Mesenteric fat pad (tissue), 1 donor: ENCODE results near the gene GAREM1. TPM values are rescaled to one million over a fixed set of nuclear protein-coding genes. Genes with fewer than 3 reads are reported as not detected.

ENCODE experiments used
- DNase-seq: peaks from one replicate; pipeline ENCODE4 v3.0.0-alpha.2; 2020; ENCODE audit warnings: low spot score
- total RNA-seq: library from RNA; stranded (reverse); fragmentation: NEBNext Ultra II Directional; extraction: Animal tissue kit (Norgen Biotek cat#: 25700); gene quantifications from one replicate; pipeline ENCODE4 v1.2.1, GENCODE V29; 2021
- donor health status: DM: yes; HTN: yes; CAD: no.

GAREM1 gene
- total RNA-seq, 1 donor from 2014 or later = 21.2 TPM

DNA sequence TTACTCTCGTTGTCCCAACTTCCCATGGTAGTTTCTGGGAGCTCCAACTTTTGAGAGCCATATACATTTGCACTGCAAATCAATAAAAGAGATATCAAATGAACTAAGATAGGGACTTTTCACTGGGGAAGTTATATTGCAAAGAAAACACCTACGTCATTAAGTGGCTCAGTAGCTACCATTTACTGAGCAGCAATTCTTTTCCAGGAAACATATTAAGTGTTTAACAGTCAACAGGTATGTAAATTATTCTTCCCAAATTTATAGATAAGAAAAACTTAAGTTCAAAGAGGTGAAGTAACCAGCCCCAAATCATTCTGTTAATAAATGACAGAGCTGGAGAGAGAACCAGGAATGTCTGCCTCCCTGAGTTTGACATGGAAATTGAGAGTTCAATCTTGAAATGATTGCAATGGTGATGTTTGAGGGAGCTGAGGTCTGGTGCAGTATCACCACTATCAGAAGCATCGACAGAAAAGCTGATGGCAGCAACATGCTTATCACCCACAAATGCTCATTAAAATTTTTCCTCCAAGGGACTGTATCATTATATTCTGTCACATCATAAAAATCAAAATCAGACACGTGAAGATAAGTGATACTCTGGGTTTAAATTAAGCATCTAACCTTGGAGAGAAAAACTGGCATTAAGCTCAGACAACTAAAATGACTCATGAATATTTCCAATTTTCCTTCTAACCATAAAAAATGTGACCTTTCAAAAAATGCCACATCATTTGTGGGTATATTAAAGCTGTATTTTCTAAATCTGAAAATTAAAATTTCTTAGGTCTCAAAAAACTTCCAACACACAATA, 43.4 kb downstream of the GAREM1 start:
- DNase-seq = no peak

DNA sequence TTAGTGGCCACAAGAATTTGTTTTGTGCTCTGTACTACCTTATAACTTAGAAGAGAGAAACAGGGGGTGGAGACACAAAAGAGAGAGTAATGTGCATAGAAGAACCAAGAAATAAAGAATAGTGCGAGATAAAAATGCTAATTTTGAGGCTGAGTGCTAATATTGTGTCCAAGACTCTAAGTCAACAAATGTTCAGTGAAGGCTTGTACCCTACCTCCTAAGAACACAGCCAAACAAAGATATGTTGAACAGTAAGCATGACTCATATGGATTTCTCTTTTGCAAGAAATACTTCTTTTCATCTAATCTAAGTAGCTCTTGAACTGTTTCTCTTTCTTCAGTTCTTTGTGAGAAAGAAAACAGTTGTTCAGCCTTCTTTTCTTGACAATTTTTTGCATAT, 45.2 kb downstream of the GAREM1 start:
- no peak for DNase-seq

DNA sequence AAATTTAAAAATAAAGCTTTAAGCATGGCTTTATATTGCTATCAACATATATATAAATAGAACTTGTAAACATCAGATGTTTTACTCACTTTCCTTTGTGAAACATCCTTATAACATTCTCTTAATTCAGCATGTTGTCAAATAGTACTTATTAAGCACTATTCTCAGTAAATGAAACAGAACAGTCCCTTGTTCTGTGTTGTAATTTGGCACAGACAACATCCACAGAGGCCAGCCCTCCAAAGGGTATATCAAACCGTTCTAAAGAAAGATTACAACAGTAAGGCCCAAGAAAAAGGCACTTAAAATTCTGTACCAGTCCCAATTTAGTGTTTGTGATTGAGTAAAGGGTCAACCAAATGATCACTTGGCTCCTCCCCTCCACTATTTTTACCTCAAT, 46.0 kb downstream of the GAREM1 start:
- DNase-seq = no peak

DNA sequence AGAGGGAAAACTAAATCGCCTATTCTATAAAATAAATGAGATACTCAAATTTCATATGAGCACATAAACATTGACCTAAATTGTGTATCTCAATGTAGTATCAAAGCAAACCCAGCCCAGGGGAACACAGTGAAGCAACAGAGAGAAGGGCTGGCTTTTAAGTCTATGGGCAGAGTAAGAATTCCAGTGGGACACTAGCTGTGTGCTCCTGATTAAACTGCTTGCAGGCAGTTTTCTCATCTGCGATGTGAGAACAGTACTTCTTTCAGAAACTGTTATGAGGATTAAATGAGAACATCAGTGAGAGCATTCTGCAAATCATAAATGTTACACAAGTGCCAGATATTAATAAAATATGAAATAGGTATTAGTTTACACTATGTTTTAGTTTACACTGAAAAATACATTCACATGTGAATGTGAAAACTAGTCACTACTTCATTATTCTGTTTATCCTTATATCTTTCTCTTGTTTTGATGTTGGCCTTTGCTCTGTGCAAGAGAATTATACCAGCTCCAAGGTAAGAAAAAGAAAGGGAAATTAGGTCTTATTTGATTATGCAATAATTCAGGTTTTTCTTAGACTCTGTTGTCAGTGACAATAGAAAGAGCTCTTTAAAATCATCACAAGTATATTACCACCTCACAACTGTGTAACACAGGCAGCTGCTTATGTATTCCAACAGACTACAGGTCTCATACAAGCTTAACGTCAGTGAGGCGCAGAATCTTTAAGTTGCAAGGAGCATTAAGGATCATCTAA, 47.5 kb downstream of the GAREM1 start:
- DNase-seq = no peak

DNA sequence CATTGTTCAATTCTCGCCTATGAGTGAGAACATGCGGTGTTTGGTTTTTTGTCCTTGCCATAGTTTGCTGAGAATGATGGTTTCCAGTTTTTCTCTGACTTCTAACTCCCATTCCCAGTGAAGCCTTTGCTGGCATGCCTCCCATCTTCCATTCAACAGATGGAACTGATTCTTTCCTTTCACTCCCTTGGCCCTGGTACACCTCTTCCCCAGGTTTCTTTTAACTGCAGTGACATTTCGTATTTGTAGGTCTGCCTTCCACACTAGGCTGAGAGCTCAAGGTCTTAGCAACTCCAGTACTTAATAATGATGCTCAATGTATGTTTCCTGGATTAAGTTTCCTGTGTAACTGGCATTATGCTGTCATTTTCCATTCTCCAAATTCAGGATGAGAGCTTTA, 48.5 kb downstream of the GAREM1 start:
- no peak for DNase-seq

DNA sequence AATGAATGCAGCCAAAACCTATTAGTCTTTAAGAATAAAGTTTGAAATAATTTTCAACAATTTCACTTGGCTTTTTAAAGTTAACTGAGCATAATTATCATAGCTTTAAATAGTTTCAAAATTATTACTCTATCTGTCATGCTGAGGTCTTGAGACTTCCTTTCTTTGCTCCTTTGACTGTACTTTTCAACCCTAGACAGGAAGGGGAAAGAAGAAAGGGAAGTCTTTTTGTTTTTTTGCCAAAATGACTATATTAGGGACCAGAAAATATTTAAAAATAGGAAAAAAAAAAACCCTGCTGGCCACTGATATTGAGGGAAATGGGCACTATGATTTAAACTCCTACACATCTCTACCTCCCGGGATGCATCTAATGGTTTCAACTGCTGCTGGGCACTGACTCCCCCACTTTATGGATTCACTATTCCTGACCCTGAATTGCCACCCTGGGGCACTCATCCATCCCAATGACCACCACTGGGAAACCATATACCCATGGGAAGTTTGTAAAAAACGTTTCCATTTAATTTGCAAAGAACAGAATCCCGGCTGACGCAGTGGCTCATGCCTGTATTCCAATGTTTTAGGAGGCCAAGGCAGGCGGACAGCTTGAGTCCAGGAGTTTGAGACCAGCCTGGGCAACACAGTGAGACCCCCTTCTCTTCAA, 50.5 kb downstream of the GAREM1 start:
- DNase-seq = no peak

DNA sequence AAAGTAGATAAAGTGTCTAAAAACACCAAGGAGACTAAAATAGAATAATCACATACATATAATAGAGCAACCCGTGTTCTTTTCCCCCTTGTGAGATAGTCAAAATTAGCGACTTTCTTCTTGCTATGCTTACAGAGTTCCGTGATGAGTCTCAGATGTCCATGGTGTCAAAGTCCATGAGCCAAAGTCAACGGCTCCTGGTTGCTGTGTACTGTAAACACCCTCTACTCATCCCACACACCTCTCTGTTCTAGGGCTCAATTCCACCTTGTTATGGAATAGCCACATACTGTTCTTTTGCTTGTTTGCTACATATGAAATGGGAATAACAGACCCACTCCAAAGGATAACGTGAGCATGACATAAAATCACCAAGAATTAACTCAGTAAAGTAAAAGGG, 52.5 kb downstream of the GAREM1 start:
- DNase-seq = no peak

DNA sequence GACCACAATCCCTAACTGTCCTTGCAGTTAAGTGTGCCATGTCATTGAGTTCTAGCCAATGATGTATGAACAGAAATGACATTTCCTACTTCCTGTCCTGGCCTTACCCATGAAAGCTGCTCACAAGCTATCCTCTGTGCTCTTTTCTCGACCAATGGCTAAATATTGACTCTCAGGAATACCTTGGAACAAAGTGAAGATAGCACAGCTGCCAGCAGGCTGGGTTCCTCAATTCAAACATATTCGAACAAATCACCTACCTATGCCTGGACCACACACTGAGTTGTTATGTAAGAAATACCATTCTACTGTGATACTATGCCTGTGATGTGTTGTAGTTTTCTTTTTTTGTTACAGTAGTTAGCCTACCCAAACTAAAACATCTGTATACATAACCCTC, 65.1 kb downstream of the GAREM1 start:
- no peak for DNase-seq

DNA sequence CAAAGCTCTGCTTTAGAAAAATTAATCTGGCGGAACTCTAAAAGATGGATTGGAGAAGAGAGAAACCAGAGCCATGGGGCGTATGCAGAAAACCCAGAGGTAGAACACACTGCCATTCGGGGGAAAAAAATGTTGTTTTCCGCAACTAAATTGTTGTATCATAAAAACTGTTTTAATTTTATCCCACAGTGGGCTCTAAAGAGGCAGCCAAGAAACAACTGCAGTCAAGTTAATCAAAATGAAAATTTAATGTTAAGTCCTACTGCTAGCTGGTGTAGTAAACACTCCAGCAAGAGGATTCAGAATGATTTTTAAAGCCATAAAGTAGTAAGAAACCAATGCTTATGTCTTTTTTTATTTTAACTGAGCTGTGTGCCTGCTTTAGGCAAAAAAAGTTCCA, 69.1 kb downstream of the GAREM1 start:
- DNase-seq = no peak

DNA sequence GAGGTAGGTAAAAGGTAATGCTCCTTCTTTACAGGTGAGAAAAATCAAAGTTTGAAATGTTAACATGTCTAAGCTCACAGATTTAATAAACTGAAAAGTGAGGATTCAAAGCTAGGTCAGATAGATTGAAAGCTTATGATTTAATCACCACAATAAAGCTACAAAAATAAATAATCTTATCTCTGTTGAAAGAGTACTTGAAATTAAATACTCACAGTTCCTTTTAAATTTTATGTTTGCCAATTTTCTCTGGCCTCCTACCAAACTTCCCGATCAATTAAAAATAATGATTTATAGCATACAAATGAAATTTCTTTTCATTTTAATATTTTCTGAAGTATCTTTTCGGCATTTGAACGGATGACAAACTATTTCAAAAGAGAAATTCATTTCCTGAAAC, 77.3 kb downstream of the GAREM1 start:
- DNase-seq = no peak

DNA sequence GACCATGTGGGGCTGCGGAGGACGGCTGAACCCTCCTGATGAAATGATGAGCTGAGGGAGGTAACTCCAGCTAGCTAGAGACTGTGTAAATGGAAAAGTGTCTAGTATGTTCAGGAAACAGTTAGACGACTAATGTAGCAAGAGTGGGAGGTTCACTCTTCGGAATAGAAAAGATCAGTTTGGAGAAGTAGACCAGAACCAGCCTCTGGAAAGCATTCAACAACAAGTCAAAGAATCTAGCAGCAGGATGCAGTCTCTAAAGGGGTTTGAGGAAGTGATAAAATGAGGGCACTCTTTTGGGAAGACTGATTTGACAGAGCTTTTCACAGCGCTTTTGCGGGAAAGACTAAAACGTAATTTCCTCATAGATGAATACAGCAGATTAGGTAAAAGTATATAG, 79.6 kb downstream of the GAREM1 start:
- DNase-seq = no peak

DNA sequence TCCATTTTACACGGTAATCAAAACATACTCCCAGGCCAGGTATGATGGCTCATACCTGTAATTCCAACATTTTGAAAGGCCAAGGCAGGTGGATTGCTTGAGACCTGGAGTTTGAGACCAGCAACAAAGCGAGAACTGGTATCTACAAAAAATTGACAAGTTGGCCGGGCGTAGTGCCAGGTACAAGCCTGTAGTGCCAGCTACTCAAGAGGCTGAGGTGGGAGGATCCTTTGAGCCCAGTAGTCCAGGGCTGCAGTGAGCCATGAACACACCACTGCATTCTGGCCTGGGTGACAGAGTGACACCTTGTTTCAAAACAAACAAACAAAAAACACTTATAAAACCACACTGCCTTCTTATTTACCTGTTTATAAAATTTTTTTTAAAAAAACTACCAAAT, 80.8 kb downstream of the GAREM1 start:
- DNase-seq = no peak

DNA sequence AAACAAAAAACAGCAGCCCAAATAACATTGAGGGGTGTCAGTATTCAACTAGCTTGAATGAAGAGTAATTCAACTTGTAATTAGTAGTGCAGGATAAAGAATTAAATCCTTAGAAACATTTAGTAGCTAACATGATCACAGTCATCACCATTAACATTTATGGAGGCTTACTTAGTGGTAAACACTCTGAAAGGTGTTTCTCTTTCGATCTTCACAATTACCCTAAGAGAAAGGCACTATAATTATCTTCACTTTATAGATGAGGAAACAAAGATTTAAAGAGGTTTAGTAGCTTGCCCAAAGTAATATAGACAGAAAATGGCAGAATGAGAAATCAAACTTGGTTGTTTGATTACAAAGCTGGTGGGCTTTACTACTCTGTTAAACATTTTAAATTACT, 81.5 kb downstream of the GAREM1 start:
- DNase-seq = no peak

DNA sequence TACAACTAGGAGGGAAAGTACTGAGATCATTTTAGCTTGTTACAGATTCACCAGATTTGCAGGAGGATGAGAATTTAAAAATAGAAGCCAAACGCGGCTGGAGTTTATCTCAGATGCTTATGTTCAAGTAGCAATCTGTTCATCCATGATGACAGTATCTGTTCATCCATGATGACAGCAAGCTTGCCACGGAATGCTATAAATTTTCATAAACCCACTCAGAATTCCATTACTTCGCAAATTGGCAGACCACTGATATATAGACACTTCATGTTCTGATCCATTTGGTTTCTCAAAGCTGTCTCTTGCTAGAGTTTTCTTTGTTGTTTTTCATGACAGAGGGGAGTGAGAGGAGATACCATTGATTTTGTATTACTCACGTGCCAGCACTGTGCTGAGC, 84.2 kb downstream of the GAREM1 start:
- no peak for DNase-seq

DNA sequence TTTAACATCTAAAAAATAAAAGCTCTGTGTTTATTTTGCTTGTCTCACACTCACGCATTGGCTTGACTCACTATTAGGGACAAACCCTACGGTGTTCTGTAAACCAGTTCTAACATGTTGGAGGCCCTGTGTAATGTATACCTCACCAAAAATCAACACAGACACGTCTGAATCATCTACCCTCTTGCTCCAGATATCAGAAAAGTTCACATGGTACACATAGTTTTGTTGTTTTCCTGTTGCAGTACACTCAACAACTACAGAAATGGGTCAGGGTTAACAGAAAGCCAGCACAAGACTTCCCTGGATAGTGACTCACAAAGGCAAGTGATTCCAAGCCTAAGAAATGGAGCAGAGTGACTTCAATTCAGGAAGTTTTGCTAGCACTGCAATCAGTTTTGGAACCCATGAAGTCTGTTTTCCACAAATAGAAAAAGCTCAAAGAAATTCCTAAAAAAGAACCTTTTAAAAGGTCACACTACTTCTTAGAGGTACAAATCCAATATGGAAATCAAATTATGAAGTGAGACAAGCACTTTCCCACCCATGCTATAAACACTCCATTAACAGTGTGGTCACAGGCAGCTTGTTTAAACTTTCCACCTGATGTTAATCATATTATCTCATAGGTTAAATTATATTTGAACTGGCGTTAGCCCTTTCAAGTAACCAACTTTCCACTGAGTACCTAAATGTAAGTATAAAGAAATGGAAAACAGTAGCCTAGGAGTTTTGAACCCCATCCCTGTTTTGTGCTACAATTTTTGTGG, 87.4 kb downstream of the GAREM1 start:
- DNase-seq = no peak

DNA sequence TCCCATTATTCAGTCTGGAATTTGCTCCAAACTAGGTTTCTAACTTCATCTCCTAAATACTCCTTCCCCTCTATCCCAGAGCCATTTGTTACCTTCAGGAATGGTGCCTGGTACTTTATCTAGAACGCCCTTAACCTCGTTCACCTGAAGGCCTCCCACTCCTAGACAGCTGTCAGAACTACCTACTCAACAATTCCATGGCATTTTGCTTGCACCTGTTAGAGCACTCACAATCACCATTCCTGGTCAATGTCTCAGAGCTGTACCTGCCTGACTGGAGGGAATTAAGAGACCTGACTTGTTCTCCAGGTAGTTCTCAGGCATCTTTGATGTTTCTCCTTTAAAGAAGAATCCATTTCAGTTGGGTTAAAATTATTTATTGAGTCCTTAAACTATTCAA, 88.9 kb downstream of the GAREM1 start:
- DNase-seq = no peak

DNA sequence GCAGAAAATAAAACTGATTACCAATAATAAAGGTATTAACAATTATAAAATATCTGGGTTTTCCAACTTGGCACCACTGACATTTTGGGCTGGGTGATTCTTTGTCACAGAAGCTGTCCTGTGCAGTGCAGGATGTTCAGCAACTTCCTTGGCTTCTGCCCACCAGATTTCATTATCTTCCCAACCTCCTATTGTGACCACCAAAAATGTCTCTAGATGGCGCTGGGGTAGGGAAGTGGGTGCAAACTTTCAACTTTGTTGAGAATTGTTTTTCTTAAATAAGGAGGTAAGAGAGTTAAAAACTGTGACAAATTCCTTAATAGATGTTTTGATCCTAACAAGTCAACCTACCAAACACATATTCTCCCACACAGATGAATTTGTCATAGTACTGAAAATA, 90.1 kb downstream of the GAREM1 start:
- no peak for DNase-seq

DNA sequence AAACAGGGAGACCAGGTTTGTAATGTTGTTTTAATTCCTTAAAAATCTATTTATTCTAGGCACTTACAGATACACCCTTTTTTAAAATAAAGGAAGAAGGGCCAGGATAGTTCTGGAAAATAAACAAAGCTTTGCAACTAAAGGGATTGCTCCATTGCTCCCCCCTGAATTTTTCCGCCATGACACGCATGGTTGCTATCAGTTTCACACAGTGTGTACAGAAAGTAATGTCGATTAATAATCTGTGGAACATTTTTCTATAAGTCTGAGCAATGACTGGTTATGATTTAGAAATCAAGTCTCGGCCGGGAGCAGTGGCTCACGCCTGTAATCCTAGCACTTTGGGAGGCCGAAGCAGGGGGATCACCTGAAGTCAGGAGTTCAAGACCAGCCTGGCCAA, 90.8 kb downstream of the GAREM1 start:
- no peak for DNase-seq

DNA sequence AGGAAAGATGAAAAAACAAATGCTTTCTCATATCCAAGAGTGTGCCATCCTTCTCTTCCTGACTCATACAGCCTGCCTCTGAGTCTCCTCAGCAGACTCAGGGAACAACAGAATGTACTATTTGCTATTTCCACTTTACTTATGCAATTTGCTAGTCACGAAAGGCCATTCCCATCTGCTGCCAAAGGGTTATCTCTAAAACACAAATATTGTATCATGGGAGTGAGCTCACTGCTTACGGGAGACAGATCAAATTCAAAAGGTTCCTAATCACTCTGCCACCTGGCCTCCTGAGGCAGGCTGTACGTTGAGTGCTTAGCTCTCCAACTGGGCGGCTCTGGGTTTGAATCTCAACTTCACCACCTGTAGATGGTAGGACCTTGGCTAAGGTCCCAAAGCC, 92.0 kb downstream of the GAREM1 start:
- DNase-seq = no peak

DNA sequence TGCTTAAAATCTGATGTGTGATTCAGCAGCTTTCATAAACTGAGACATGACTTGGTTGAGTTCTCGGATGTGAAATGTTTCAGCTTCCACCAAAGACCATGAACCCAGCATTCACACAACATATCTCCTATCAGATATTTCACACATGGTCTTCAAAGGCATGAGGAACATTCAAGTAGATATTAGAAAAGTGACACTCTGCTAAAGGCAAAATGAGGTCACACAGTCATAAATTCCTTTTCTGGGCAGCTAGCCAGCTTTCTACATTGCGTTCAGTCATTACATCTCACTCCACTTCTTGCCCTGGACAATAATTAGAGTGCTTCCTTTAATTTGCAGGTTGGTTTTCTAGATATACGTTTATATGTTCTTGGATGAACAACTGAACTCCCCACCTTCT, 96.7 kb downstream of the GAREM1 start:
- no peak for DNase-seq

DNA sequence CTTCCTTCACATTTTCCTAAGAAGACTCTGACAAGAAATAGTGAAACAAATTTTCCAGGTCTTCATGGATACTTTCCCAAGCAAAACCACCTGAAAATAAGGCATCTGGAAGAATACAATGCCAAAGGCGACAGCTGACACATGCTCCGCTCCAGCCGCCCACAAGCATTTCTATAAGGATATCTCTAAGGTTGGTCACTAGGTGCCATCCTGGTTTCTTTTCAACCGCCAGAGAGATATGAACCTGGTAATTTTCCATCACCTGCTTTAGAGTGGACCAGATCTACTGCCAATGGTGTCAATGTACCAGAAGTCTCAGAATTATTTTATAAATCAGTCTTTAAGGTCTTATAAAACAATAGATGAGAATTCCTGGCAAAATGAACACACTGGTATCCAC, 97.2 kb downstream of the GAREM1 start:
- DNase-seq = no peak
